NCI-H1930 (cell line): Measurements from ENCODE around the gene TMEM38B.

Experiments used
- DNase-seq, 2 experiments: peaks; one replicate each; lab custom pipeline; 2025; lab: John Stamatoyannopoulos, UW

The TMEM38B gene, protein sequence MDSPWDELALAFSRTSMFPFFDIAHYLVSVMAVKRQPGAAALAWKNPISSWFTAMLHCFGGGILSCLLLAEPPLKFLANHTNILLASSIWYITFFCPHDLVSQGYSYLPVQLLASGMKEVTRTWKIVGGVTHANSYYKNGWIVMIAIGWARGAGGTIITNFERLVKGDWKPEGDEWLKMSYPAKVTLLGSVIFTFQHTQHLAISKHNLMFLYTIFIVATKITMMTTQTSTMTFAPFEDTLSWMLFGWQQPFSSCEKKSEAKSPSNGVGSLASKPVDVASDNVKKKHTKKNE

DNA sequence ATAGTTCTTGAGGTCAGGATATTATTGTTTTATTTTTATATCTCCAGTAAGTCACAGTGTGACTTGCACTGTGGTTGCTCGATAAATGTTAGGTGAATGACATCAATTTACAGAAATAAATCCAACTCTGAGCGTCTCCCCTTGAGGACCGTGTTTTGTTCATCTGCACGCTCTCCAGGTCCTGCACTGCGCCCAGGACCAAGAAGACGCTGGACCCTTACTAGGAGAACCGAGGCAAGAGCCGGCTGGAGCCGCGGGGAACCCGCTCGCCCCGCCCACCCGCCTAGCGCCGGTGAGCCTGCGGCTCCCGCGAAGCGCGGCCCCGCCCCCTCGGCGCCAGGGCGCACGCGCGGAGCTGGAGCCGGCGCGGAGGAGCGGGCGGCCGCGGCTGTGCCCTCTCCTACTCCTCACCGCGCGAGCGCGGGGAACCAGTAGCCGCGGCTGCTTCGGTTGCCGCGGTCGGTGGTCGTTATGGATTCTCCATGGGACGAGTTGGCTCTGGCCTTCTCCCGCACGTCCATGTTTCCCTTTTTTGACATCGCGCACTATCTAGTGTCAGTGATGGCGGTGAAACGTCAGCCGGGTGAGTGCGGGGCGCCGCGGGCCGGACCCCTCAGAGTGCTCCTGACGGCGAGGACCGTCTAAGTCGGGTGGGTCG is at the start of gene TMEM38B:
Gene TMEM38B, plus strand, starts transcription at position 352 of the 658 bp plus-strand sequence. Its CDS starts 120 bp downstream, at position 472.
- DNase-seq = peak; percentile 58 to 84

DNA sequence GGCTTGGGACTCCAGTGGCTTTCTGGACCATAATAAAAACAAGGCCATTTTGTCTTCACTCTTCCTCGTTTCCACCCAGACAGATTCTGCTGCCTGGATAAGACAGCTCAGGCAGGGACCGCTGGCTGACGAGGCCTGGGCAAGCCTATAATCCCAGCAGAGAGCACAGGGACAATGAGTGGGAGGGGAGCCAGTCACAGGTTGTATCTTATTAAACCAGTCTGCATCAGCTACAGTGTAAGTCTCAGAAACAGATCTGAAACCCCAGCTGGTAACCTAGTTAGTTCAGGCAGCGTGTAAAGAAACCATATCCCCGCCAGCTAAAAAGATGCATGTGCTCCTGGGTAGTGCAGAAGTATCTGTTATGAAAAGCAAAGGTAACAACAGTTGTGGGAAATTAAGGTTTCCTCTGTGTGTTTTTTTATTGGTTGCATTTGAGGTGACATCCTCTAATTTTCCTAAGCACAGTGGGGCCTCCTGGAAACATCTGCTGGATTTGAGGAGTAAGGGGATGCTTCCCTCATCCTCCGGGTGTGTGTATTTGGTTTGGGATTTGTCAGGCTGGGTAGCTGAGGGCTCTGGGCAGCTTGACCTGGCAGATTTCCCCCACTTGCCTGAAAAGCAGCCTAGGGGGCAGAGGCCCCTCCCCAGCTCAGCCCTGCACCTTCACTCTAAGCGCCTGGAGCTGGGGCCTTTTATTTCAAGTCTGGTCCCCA is 47.3 kb upstream of the TMEM38B start:
- DNase-seq = no peak

DNA sequence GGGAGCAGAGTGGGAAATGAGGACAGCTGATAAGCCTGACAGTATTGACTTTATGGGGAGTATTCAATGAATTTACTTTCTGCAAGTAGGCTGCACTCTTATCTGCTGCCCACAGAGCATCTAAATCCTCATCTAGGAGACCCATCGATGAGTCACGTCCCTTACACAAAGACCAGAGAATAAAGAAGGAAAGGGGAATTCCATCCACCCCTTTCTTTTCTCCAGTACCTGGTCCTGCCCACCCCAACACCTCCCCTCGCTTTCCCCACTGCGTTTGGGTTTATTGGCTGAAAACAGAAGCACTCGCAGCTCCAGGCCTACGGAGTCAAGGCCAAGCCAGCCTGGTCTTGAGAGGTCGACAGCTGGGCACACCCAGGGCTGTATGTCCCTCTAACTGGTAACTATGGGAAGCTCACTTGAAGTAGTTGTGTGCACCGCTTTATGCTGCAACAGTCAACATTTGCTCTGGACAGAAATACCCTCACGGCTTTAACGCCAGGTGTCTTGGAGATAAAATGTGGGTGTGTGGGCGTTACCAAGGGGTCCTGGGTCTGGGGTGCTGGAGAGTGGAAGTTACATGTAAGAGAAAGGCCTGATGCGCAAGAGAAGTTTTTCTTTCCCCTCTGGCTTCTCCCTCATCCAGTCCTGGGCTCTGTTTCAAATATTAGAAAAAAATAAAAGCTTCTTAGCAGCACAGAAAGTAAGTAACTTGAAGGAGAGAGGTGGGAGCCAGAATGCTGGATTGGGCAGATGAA is 46.6 kb upstream of the TMEM38B start:
- no peak for DNase-seq

DNA sequence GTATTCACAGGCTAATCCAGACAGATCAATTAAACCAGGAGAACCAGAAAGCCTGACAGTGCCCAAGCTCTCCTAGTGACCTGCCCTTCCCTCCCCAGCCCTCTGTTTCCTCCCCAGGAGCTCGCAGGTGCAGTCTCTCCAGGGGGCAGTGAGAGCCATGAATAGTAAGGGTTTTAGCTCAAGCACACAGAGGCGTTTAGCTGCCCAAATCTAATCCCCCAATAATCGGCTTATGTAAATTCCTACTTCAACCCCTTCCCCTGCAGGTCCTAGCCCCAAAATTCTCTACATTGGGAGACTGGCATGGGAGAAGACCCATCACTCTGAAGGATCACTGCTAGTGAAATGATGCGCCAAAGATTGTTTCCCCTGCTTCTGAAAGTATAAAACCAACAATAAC is 42.5 kb upstream of the TMEM38B start:
- no peak for DNase-seq

DNA sequence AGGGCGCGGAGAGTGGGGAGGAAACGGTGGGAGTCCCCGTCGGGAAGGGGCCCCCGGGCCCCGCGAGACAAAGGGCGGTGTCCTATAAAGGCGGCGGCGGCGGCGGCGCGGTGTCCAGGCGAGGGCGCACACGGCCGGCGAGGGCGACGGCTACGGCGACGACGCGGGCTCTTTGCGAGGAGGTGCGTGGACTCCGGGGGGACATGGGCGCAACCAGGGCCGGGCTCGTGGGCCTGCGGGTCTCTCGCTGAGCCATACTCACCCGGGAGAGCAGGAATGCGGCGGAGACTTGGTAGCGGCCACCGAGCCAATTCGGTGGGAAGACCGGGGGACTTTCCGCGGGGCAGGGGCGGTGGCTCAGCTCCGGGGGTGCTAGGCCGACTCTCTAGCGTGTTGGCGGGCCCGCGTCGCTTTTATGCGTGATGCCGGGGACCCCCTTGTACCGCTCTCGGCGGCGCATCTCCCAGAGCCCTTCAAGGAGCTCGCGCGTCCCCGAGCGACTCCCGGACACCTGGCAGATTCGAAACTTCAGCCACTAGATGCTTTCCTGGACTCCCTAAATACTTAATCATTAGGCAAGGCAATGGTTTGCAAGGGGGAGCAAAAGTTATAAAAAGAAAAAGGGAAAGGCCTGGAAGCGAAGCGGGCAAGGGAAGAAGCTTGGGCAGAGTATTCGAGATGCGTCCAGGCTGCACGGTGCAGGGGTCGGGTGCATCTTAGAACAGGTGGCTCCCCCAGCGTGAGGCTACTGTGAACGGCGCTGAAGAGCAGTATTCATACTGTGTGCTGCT is 38.0 kb upstream of the TMEM38B start:
- peak in 1 of 2 experiments; percentile 41 for DNase-seq

DNA sequence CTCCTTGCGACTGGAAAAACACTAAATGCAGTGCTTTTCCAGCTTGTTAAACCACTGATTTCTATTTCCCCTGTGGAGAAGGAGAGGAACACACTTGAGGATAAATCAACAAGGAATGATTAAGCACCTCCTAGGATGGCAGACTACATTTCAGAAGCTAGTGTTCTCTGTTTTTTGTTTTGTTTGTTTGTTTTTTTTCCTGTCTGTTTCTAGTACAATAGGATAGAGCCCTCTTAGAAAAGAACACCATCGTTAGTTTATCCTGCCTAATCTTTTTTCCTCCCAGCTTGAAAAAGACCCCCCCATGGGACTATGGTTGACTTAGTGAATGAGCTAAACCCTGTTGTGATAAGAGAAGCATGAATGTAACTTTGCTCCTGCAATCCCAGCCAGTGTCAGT is 36.0 kb upstream of the TMEM38B start:
- no peak for DNase-seq

DNA sequence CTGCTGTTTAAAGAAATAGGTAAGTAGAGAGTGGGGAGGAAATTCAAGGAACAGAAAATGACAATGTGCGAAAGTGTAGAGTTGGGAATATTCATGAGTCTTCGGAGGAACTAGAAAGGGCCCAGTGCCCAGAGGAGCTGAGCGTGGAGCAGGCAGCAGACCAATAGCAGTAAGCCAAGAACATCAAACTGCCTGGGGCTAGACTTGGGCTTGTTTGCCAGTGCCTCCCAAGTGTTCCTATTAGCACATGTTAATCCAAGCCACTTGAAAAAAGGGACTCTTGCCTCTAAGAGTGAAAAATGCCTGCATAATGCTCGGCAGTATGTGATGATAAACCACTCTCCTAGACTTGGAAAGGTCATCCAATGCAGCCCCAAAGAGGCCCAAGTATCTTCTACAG is 33.3 kb upstream of the TMEM38B start:
- no peak for DNase-seq

DNA sequence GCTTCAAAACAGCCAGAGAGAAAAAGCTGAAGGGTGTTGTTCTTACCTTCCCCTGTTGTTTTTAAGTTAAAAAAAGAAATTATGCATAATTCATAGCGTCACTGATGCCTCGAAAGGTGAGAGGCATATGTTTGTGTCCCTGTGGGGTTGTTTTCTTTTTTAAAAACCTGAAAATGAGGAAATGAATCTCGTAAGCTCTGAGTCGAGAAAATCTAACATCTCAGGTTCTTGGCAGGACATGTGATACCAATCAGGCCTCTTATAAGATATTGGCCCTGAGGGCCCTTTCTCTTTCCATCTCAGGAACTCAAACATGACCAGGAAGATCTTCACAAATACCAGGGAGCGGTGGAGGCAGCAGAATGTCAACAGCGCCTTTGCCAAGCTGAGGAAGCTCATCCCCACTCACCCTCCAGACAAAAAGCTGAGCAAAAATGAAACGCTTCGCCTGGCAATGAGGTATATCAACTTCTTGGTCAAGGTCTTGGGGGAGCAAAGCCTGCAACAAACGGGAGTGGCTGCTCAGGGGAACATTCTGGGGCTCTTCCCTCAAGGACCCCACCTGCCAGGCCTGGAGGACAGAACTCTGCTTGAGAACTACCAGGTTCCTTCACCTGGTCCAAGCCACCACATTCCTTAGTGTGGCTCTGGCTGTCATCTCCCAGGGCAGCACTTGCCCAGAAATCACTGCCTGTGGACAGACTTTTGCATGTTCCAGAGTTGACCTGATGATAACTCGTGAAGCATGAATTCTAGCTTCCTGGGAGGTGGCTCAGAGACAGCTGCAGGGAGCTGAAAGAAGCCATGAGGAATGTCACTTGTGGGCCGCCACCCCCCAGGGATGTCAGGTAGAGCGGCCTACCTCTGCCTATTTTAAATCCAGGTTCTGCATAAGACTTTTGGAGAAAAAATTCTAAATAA is 31.9 kb upstream of the TMEM38B start, which contains the start of gene TAL2:
Gene TAL2, plus strand, starts transcription at position 274 of the 921 bp plus-strand sequence. Its CDS starts 40 bp downstream, at position 314.
- DNase-seq = no peak

DNA sequence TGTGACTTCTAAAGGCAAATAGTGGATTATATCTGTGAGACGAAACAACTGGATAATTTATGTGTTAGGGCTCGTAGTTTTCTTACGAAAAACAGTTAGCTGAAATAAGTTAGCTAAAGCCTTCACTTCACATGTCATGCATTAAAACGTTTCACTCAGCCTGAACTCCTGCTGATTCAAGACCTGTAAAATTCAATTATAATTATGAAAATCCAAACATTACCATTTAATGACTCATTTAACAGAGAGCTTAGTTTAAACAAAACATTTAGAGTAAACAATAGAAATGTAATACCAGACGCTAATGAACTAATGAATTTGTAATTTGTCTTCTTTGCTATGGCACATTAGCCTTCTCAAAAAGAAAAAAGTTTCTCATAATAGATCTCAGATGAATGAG is 30.4 kb upstream of the TMEM38B start:
- DNase-seq = no peak

DNA sequence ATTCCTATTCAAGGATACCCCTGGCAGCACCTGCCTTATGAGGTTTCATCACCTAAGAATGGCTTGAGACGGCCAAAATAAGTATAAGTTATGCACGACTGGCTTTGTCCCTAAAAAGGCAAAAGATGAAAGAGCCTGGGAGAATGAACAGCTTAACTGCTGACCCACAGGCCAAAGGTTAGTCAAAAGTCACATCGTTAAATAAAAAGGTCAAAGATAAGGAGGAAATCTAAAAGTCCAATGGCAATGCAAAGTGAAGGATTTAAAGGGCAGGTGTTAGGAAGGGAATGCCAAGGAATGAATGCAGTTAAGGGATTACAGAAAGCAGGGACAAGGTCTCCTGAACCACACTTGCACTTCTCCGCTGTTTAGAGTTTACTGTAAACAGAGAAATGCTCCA is 26.5 kb upstream of the TMEM38B start:
- DNase-seq = no peak

DNA sequence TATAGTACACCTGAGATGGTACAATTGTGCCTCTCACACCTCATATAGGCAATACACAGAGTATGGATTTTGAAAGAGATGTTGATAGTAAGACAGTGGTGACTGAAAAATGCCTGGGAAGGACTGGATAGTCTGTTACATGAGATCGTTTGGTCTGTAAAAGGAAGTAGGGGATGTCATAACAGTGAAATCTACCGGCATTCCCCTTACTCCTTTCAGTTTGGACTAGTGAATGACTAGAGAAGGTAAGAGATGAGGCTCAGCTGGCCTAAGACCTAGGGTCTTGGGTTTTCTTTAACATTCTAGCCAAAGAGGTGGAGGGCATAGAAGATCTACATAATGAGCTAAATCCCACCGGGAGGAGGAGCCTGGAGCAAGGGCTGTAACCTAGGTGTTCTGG is 24.0 kb upstream of the TMEM38B start:
- DNase-seq = no peak

DNA sequence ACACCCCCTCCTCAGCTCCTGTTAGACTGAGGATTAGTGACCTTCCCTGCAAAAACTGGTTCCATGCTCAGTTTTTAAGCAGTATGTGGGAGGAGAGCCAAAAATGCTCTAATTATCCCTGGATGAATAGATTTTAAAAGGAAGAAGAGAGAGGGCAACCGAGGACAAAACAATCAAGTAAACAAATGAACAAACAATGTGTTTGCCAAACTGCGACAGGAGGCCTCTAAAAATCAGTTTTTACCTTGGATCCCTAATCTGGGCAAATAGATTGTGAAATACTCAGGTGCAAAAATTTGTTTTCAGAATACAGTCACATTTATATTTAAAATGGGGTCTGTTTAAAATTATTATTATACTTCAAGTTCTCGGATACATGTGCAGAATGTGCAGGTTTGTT is 23.6 kb upstream of the TMEM38B start:
- DNase-seq = no peak

DNA sequence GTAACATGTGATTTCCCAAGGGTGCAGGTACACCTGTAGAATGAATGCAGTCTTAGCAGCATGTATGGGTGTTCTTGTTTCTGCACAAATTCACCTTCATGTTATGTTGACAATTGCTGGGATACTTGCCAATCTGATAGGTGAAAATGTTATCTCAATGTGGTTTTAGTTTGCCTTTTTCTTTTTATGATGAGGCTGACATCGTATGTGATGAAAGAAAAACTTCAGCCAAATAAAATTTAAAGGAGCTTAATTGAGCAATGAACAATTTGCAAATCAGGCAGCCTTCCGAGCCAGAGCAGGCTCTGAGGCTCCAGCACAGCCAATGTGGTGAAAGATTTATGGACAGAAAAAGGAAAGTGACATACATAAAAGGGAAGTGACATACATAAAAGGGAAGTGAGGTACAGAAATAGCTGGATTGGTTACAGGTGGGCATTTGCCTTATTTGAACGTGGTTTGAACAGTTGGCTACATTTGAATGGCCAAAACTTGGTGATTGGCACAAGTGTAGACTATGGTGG is 21.6 kb upstream of the TMEM38B start:
- no peak for DNase-seq

DNA sequence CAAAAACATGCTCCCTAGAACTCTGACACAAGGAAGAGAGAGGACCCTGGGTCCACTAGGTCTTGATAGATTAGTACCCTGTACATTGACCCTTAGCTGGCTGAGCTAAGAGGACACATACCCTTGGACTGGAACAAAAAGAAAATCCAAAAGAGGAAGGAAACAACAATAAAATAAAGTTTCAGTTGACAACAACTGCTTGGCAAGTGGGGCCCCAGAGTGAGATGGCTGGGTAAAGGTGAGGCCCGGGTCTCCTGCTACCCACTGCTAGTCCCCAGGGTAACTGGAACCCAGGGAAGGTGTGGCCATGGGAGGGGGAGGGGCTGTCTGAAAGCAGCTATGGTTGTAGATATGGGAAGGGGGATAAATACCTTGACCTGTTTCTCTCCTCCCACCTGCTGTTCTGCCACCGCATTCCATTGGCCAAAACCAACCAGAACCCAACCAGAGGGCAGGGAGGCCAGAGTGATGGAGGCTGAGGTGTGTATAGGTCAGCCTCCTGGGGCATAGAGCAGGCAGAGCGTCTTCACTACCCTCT is 20.4 kb upstream of the TMEM38B start:
- DNase-seq = no peak

DNA sequence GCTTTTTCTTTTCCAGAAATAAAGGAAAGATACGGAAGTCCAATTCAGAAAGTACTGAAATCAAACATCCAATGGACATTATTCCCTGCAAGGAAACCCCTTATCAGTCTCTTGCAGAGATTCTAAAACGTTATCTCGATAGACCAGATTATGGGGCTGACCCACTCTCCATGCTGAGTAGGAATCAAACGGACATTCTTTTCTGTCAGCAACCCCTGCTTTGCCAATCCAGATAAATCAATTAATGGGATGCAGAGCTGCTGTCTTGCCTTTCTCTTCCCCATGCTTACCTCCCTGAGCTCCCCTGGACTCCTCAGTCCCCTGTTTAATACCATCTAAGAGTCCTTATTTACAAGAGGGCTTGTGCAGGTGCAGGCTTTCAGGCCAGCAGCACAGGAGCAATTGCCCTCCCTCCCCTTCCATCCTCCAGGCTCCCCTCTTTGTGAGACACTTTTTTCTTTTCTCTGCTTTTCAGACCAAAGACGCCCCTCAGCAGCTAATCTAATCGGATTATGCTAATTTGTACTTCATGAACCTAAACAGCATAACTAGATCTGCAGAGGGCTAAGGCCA is 17.9 kb upstream of the TMEM38B start:
- no peak for DNase-seq

DNA sequence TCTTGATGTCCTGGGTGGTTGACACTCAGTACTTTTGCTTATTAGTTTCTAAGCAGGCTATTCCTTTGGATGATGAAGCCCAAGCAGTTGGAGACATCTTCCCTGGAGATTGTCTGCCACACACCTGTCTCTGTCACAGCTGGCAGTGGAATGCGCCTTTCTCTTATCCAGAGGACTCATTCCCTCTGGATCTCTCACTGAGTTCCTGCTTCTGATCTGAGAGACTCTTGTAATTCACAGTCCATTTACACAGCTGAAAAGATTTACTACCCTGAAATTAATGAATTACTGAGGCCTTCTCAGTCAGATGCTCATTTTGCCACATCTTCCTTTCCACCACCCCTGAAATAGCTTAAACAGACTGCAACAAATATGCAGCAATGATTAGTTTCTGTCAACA is 16.2 kb upstream of the TMEM38B start:
- DNase-seq = no peak

DNA sequence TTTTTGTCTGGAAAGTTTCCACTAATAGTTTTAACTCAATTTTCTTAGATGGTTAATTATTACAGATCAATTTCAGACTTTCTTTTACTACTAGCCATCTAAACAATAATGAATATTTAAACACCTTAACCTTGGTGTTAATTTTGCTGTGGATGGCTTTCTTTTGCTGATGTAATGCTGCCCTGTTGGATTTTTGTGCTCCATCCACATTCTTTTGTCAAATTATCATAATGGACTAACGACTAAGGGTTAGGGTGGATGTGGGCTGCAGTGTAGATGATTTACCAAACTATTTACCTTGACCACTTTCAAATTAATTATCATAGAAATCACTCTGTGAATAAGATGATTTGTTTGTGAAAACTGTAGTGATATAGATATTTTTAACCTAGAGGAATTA is 15.6 kb upstream of the TMEM38B start:
- no peak for DNase-seq

DNA sequence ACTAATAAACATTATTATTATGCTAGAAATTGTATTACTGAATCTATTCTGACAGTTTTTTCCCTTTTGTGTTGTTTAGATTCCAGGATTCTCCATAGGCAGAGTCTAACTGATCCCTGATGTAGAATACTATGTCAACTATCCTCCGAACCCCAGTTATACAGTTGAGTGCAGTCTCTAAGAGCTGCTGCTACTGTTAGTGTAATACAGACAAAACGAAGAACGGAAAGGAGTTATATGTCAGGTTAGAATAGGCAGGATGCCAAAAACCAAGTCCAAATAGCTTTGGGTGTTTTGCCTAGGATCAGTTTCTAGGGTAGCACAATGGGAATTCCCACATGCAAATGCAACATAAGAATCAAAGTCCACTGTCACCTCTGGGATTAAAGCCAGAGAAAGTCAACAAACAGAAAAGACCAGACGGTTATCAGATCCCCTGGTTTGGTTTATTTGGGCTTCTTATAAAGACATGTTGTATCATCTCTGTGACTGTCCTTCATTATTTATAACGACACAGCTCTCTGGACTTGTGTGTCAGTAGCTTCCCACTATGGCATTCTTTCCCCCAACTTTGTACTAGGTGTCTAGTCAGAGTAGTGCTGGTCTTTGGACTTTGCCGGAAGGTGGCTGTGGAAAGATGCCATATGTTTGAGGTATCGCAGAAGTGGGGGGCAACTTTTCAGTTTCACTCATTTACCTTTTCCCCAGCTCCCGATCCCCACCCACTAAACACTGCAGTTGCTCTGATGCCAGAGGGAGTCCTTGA is 14.9 kb upstream of the TMEM38B start:
- no peak for DNase-seq

DNA sequence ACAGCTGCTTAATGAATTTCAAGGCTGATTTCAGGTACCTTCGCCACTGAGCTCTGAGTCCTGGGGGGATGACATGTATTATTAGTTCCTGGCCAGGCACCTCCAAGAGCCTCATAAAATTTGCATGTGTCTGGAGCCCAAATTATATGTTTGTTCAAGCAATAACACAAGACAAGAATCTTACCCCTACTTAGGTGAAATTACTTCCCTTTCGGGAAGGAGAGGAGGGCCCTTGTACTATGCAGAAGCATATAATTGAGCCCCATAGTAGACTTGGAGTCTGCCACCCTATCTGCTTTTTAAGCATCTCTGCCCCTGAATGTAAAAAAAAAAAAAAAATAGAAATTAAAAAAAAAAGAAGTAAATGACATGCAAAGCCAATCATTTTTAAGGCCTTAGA is 13.0 kb upstream of the TMEM38B start:
- DNase-seq = no peak
